Measurements from ENCODE around the gene ATG4C.

DNA sequence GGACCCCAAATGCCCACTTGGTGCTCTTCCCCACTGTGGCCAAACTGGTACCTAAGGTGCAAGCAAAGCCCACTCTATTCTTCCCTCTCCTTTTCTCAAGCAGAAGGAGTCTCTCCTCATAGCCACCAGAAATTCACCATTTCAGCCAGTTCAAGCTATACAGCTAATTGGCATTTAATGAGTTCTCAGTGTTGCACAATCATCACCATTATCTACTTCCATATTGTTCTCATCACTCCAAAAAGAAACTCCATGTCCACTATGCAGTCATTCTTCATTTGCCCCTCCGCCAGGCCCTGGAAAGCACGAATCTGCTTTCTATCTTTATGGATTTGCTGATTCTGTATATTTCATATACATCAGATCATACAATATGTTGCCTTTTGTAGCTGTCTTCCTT is 9.9 kb upstream of the ATG4C start:
- TF ChIP-seq, protein P1, sequence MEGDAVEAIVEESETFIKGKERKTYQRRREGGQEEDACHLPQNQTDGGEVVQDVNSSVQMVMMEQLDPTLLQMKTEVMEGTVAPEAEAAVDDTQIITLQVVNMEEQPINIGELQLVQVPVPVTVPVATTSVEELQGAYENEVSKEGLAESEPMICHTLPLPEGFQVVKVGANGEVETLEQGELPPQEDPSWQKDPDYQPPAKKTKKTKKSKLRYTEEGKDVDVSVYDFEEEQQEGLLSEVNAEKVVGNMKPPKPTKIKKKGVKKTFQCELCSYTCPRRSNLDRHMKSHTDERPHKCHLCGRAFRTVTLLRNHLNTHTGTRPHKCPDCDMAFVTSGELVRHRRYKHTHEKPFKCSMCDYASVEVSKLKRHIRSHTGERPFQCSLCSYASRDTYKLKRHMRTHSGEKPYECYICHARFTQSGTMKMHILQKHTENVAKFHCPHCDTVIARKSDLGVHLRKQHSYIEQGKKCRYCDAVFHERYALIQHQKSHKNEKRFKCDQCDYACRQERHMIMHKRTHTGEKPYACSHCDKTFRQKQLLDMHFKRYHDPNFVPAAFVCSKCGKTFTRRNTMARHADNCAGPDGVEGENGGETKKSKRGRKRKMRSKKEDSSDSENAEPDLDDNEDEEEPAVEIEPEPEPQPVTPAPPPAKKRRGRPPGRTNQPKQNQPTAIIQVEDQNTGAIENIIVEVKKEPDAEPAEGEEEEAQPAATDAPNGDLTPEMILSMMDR (IDR thresholded peaks at IDR 0.05), result no peak
- TF ChIP-seq EZH2 (IDR thresholded peaks at IDR 0.05) (no peak), EZH2phosphoT487 (IDR thresholded peaks at IDR 0.05) (no peak)

Data from neural progenitor cell (in vitro differentiated cells).